HepG2 (cell line): ENCODE data around the gene GLG1. TPM values are rescaled to one million over a fixed set of nuclear protein-coding genes. Genes with fewer than 3 reads are reported as not detected.
A peak's percentile ranks its signal among the peaks of the same experiment; 100 is the strongest.

ENCODE experiments used
- ATAC-seq: fragments of 200-7000 bp; cut with Tn5 transposase; 3 replicates; pipeline ENCODE4 v1.9.1; 2020; ENCODE audit warnings: mild to moderate bottlenecking, moderate library complexity
- BruUV-seq: library from RNA; stranded (reverse); fragments of 400-500 nt; replicated peaks from 2 replicates; lab custom pipeline; 2021; lab: Mats Ljungman, UMichigan
- CTCF ChIA-PET: fragments of 300-600 bp; formaldehyde crosslinking; extraction: SDS; loops from one replicate; lab custom pipeline; 2021; ENCODE audit warnings: low total read pairs, inconsistent platforms, low intra/inter-chr PET ratio; lab: Yijun Ruan, JAX
- POLR2A ChIA-PET: fragments of 350-600 bp; sonication (Branson Sonifier 250); formaldehyde crosslinking; loops from one replicate; lab custom pipeline; 2020; ENCODE audit warnings: antibody characterized with exemption, inconsistent platforms; lab: Yijun Ruan, JAX
- DNase-seq: peaks from one replicate; pipeline ENCODE4 v3.0.0-alpha.2; 2015; ENCODE audit warnings: low spot score
- FAIRE-seq: peaks from 3 replicates; lab custom pipeline; 2011; peaks lifted over from hg19 to GRCh38; lab: Jason Lieb, UNC
- H2AFZ ChIP-seq: one replicate; pipeline ENCODE4 v1.6.1; 2011; ENCODE audit warnings: low read length, inconsistent platforms
- H3K27ac ChIP-seq: fragments of 300-600 bp; 3 replicates; pipeline ENCODE4 v1.8.0; 2011; ENCODE audit warnings: mixed run types, mild to moderate bottlenecking, mixed read lengths, low read length, inconsistent platforms; ENCODE audit not compliant: insufficient read depth; ENCODE audit errors: extremely low read length
- H3K27me3 ChIP-seq, 2 experiments: fragments of 200-600 bp in 1 of 2; 2 replicates in 1 of 2; 3 replicates in 1 of 2; pipeline versions ENCODE4 v1.6.0 to v1.8.0; 2011; ENCODE audit warnings: low read length in 2 of 2, mild to moderate bottlenecking in 2 of 2, moderate library complexity in 2 of 2, inconsistent platforms in 1 of 2; ENCODE audit not compliant: insufficient read depth in 2 of 2, control insufficient read depth in 1 of 2
- H3K36me3 ChIP-seq, 2 experiments: fragments of 200-600 bp in 1 of 2; replicated peaks in 1 of 2; 2 replicates in 1 of 2; 3 replicates in 1 of 2; pipeline versions ENCODE4 v1.5.1 to v1.8.0; 2011; ENCODE audit warnings: low read length in 2 of 2, inconsistent platforms in 1 of 2; ENCODE audit not compliant: insufficient read depth in 2 of 2, control insufficient read depth in 1 of 2
- H3K4me1 ChIP-seq: 2 replicates; pipeline ENCODE4 v1.5.1; 2012; ENCODE audit warnings: low read length, inconsistent platforms; ENCODE audit not compliant: insufficient read depth
- H3K4me2 ChIP-seq: 2 replicates; pipeline ENCODE4 v1.6.0; 2011; ENCODE audit warnings: low read depth, low read length, inconsistent platforms
- H3K4me3 ChIP-seq, 3 experiments: fragments of 200-600 bp in 1 of 3; sonication (generic), shearing (Covaris generic) in 1 of 3; replicated peaks in 1 of 3; 2 replicates each; pipeline ENCODE4 v1.5.1; 2011 to 2016; ENCODE audit warnings: low read length in 3 of 3, inconsistent platforms in 2 of 3, low read depth in 2 of 3, mild to moderate bottlenecking in 2 of 3, control low read depth in 1 of 3, mixed read lengths in 1 of 3; ENCODE audit not compliant: insufficient read depth in 1 of 3
- H3K79me2 ChIP-seq: one replicate; pipeline ENCODE4 v1.6.1; 2011; ENCODE audit warnings: low read length, inconsistent platforms; ENCODE audit not compliant: insufficient read depth
- H3K9ac ChIP-seq: 2 replicates; pipeline ENCODE4 v1.6.0; 2011; ENCODE audit warnings: mild to moderate bottlenecking, low read depth, low read length, inconsistent platforms; ENCODE audit not compliant: insufficient read depth
- H3K9me3 ChIP-seq: 2 replicates; pipeline ENCODE4 v1.5.1; 2012; ENCODE audit warnings: mild to moderate bottlenecking, low read length
- H4K20me1 ChIP-seq: 2 replicates; pipeline ENCODE4 v1.6.0; 2011; ENCODE audit warnings: inconsistent platforms, mild to moderate bottlenecking, low read length, moderate library complexity; ENCODE audit not compliant: insufficient read depth
- ARID3A ChIP-seq: IDR thresholded peaks from 2 replicates; pipeline ENCODE4 v1.6.1; 2012; ENCODE audit warnings: low read depth, low read length, improper control_type of control experiment
- ONECUT2 ChIP-seq: sonication (generic); formaldehyde crosslinking; IDR thresholded peaks from 2 replicates; pipeline ENCODE4 v1.4.0; 2020; ENCODE audit warnings: missing genetic modification reagents
- RBM22 ChIP-seq: fragments of 200-400 bp; formaldehyde crosslinking; optimal IDR thresholded peaks from 2 replicates; pipeline ENCODE3; 2017; ENCODE audit warnings: mild to moderate bottlenecking, low read length, moderate library complexity
- ZSCAN5A ChIP-seq: sonication (generic); formaldehyde crosslinking; IDR thresholded peaks from 2 replicates; pipeline ENCODE4 v1.8.0; 2022; ENCODE audit warnings: mild to moderate bottlenecking, missing genetic modification reagents, borderline replicate concordance
- WGBS: methylation state at CpG from one replicate; pipeline ENCODE4 v1.1.6; 2017; ENCODE audit warnings: low lambda C conversion rate; 5-methylcytosine and 5-hydroxymethylcytosine counted together
- in situ Hi-C: cut with HindIII; loops from 2 replicates; pipeline ENCODE4 v1.10.0; 2017; ENCODE audit warnings: low pct_unique_long_range_greater_than_20kb; ENCODE audit not compliant: extremely low pct_ligation_motif_present
- intact Hi-C: fragments of 100-400 bp; cut with micrococcal nuclease; formaldehyde crosslinking; loops from one replicate; pipeline ENCODE4 v1.10.0; 2022; ENCODE audit not compliant: unreplicated experiment
- polyA plus RNA-seq, 8 experiments: library from polyadenylated mRNA; depleted of rRNA in 3 of 8; stranded (reverse) in 7 of 8; unstranded in 1 of 8; fragments of >200 nt; fragmentation: Illumina TruSeq in 4 of 8; extraction: Trizol in 4 of 8; gene quantifications; 2 replicates each; pipeline versions ENCODE4 v1.2.1 to v1.2.3, GENCODE V29; 2011 to 2016; ENCODE audit warnings: low read depth in 4 of 8, missing spikeins in 1 of 8, mixed read lengths in 1 of 8; ENCODE audit not compliant: insufficient read depth in 1 of 8
- total RNA-seq, 5 experiments: library from RNA; depleted of rRNA; stranded (reverse); fragments of >200 nt; fragmentation: Illumina TruSeq; extraction: Trizol; gene quantifications; 2 replicates each; pipeline ENCODE4 v1.2.3, GENCODE V29; 2016; ENCODE audit warnings: low read depth in 1 of 5

GLG1 gene
- total and polyA plus RNA-seq, 2 of the 13 experiments (the other 11 are each of a cell fraction or from before 2014, with no cell fraction given) = 87.7 to 141 TPM

- BruUV-seq = no TSS peak
Observed at GRCh38 chr16:74460542-74460941, 146.4 kb downstream of the GLG1 start.

More at GRCh38 chr16:74460542-74460941, 146.4 kb downstream of the GLG1 start:
- Histone ChIP-seq H3K4me1 (peaks cover 11% of the 10 kb centered on the region), H3K79me2 (no peaks in the 10 kb centered on the region), H3K9ac (no peak overlapping the region), H3K27ac (no peak overlapping the region), H3K36me3 (peaks cover 16 to 71% of the 10 kb centered on the region in 2 experiments), H3K4me3 (no peak overlapping the region), H3K27me3 (no peaks in the 10 kb centered on the region), H3K9me3 (no peaks in the 10 kb centered on the region), H3K4me2 (no peak overlapping the region)
- ATAC-seq = no peak
- ChIA-PET POLR2A (no interaction called here), CTCF (no interaction called here)
- peak; percentile 51 for FAIRE-seq
- intact Hi-C loops (no loop called here), in situ Hi-C loops (no loop called here)
- WGBS = 93% methylated on average over 7 of the region's 7 CpGs
- TF ChIP-seq ONECUT2 (CRISPR knock-in tag) = peak; percentile 59; the same call in 1 of the 2 replicates
- peak; percentile 58 for TF ChIP-seq RBM22
- 0 out of 2 replicates have a peak, but pooled peaks have one; percentile 32 for TF ChIP-seq ARID3A
- TF ChIP-seq ZSCAN5A (CRISPR knock-in tag) = no peak
- TF ChIP-seq, all 625 proteins: peak for 3
- peak; percentile 36 for DNase-seq
- H2AFZ ChIP-seq = no peak overlapping the region
- no peaks in the 10 kb centered on the region for H4K20me1 ChIP-seq
